NCI-H2171 (cell line): ENCODE measurements around the gene LRP6.
"Not testable (repeated sequence)": the region's sequence is repeated elsewhere in the genome, so short reads cannot be mapped to it uniquely, and the experiment has no call there.

Experiments
- DNase-seq: peaks from one replicate; lab custom pipeline; 2025; lab: John Stamatoyannopoulos, UW

Gene LRP6

GRCh38 chr12:12266873-12267741 is at the start of gene LRP6:
Gene LRP6 (minus strand): TSS chr12:12267044. CDS start chr12:12266735, 309 bp downstream.
- DNase-seq, result peak; percentile 70

- DNase-seq, result no peak
Observed at GRCh38 chr12:12315838-12316237, 49.0 kb upstream of the LRP6 start.

- DNase-seq, result not testable (repeated sequence)
Observed at GRCh38 chr12:12310695-12311094, 43.9 kb upstream of the LRP6 start.

GRCh38 chr12:12305568-12306300 is 38.9 kb upstream of the LRP6 start:
- DNase-seq, result no peak

- DNase-seq, result no peak
Observed at GRCh38 chr12:12302976-12303375, 36.1 kb upstream of the LRP6 start.

GRCh38 chr12:12301122-12301521 is 34.3 kb upstream of the LRP6 start:
- no peak for DNase-seq

GRCh38 chr12:12297201-12297830 is 30.5 kb upstream of the LRP6 start:
- DNase-seq, result no peak

- DNase-seq, result no peak
Observed at GRCh38 chr12:12294215-12295005, 27.6 kb upstream of the LRP6 start.

GRCh38 chr12:12290206-12290605 is 23.4 kb upstream of the LRP6 start:
- no peak for DNase-seq

- no peak for DNase-seq
Observed at GRCh38 chr12:12286441-12286840, 19.6 kb upstream of the LRP6 start.

GRCh38 chr12:12282761-12283425 is 16.0 kb upstream of the LRP6 start:
- no peak for DNase-seq

GRCh38 chr12:12282202-12282601 is 15.4 kb upstream of the LRP6 start:
- DNase-seq, result no peak

- DNase-seq, result no peak
Observed at GRCh38 chr12:12281134-12281533, 14.3 kb upstream of the LRP6 start.

- DNase-seq, result no peak
Observed at GRCh38 chr12:12278899-12279298, 12.1 kb upstream of the LRP6 start.

GRCh38 chr12:12275874-12276273 is 9.0 kb upstream of the LRP6 start:
- DNase-seq, result no peak

- no peak for DNase-seq
Observed at GRCh38 chr12:12273291-12273957, 6.6 kb upstream of the LRP6 start.

GRCh38 chr12:12272869-12273268 is 6.0 kb upstream of the LRP6 start:
- DNase-seq, result no peak

GRCh38 chr12:12270226-12270625 is 3.4 kb upstream of the LRP6 start:
- DNase-seq, result no peak

- DNase-seq, result peak; percentile 67
Observed at GRCh38 chr12:12267742-12268200, 927 bp upstream of the LRP6 start.

GRCh38 chr12:12266389-12266872 is 413 bp downstream of the LRP6 start:
- no peak for DNase-seq
